IMR-90 (cell line): ENCODE data around the gene SCARB1. TPM values are rescaled to one million over a fixed set of nuclear protein-coding genes. Genes with fewer than 3 reads are reported as not detected.

Experiments used
- ATAC-seq: fragments of 200-7000 bp; cut with Tn5 transposase; 2 replicates; pipeline ENCODE4 v1.9.1; 2020; ENCODE audit warnings: low read depth, mild to moderate bottlenecking, moderate library complexity
- BruUV-seq: library from RNA; stranded (reverse); fragments of 400-500 nt; replicated peaks from 2 replicates; lab custom pipeline; 2021; lab: Mats Ljungman, UMichigan
- CTCF ChIA-PET: fragments of 300-600 bp; formaldehyde crosslinking; extraction: SDS; loops from one replicate; lab custom pipeline; 2021; ENCODE audit warnings: antibody characterized with exemption; lab: Yijun Ruan, JAX
- POLR2A ChIA-PET: fragments of 300-600 bp; sonication (Branson Sonifier 250); formaldehyde crosslinking; loops from one replicate; lab custom pipeline; 2022; ENCODE audit warnings: antibody characterized with exemption; ENCODE audit not compliant: unreplicated experiment; lab: Charles Lee
- DNase-seq: peaks from one replicate; pipeline ENCODE4 v3.0.0; 2013
- H2AFZ ChIP-seq: replicated peaks from 2 replicates; pipeline ENCODE3; 2013; ENCODE audit warnings: low read length, mild to moderate bottlenecking; ENCODE audit not compliant: poor library complexity
- H2AK5ac ChIP-seq: 2 replicates; pipeline ENCODE4 v1.6.1; 2013; ENCODE audit warnings: low read depth, low read length, inconsistent platforms
- H2AK9ac ChIP-seq: replicated peaks from 2 replicates; pipeline ENCODE3; 2013; ENCODE audit warnings: mild to moderate bottlenecking, low read depth, low read length, moderate library complexity; ENCODE audit not compliant: poor library complexity
- H2BK120ac ChIP-seq: 2 replicates; pipeline ENCODE4 v1.6.1; 2013; ENCODE audit warnings: low read depth, low read length, inconsistent platforms
- H2BK15ac ChIP-seq: 3 replicates; pipeline ENCODE4 v1.6.1; 2013; ENCODE audit warnings: low read depth, low read length, inconsistent platforms
- H2BK20ac ChIP-seq: 2 replicates; pipeline ENCODE4 v1.6.1; 2013; ENCODE audit warnings: low read depth, mild to moderate bottlenecking, inconsistent platforms, low read length, moderate library complexity
- H2BK5ac ChIP-seq: 2 replicates; pipeline ENCODE4 v1.6.1; 2013; ENCODE audit warnings: mild to moderate bottlenecking, low read depth, low read length, inconsistent platforms; ENCODE audit not compliant: poor library complexity, severe bottlenecking
- H3K14ac ChIP-seq: replicated peaks from 2 replicates; pipeline ENCODE4 v1.6.1; 2013; ENCODE audit warnings: low read depth, low read length, inconsistent platforms
- H3K18ac ChIP-seq: 2 replicates; pipeline ENCODE4 v1.6.1; 2013; ENCODE audit warnings: low read depth, low read length, control low read depth
- H3K23ac ChIP-seq: 2 replicates; pipeline ENCODE4 v1.6.1; 2013; ENCODE audit warnings: low read depth, low read length, inconsistent platforms
- H3K27ac ChIP-seq: 2 replicates; pipeline ENCODE4 v1.5.1; 2013; ENCODE audit warnings: mild to moderate bottlenecking, control low read depth, low read length; ENCODE audit not compliant: insufficient read depth
- H3K27me3 ChIP-seq: 2 replicates; pipeline ENCODE4 v1.6.1; 2013; ENCODE audit warnings: low read length; ENCODE audit not compliant: control insufficient read depth, insufficient read depth
- H3K36me3 ChIP-seq: 2 replicates; pipeline ENCODE4 v1.6.1; 2013; ENCODE audit warnings: low read length, mixed read lengths; ENCODE audit not compliant: control insufficient read depth, insufficient read depth
- H3K4ac ChIP-seq: 2 replicates; pipeline ENCODE4 v1.6.1; 2013; ENCODE audit warnings: low read depth, low read length, inconsistent platforms
- H3K4me1 ChIP-seq: 2 replicates; pipeline ENCODE4 v1.6.1; 2013; ENCODE audit warnings: low read length, mixed read lengths; ENCODE audit not compliant: control insufficient read depth, insufficient read depth
- H3K4me2 ChIP-seq: 2 replicates; pipeline ENCODE4 v1.6.1; 2013; ENCODE audit warnings: low read depth, mild to moderate bottlenecking, control low read depth, low read length, moderate library complexity
- H3K4me3 ChIP-seq: 2 replicates; pipeline ENCODE4 v1.5.1; 2013; ENCODE audit warnings: low read depth, mild to moderate bottlenecking, control low read depth, low read length, moderate library complexity; ENCODE audit not compliant: insufficient read depth
- H3K56ac ChIP-seq: 2 replicates; pipeline ENCODE4 v1.6.1; 2013; ENCODE audit warnings: low read length, inconsistent platforms; ENCODE audit not compliant: insufficient read depth; ENCODE audit errors: extremely low read depth
- H3K79me1 ChIP-seq, 2 experiments: 2 replicates each; pipeline ENCODE4 v1.6.1; 2013; ENCODE audit warnings: low read length in 2 of 2, inconsistent platforms in 1 of 2, low read depth in 1 of 2
- H3K9ac ChIP-seq: 2 replicates; pipeline ENCODE4 v1.6.1; 2013; ENCODE audit warnings: low read depth, low read length, control low read depth
- H3K9me1 ChIP-seq: 2 replicates; pipeline ENCODE4 v1.6.1; 2013; ENCODE audit warnings: low read length, inconsistent platforms; ENCODE audit not compliant: insufficient read depth
- H3K9me3 ChIP-seq: 2 replicates; pipeline ENCODE4 v1.6.1; 2013; ENCODE audit warnings: low read length; ENCODE audit not compliant: control insufficient read depth, insufficient read depth
- H4K20me1 ChIP-seq: 2 replicates; pipeline ENCODE4 v1.6.1; 2013; ENCODE audit warnings: low read length, inconsistent platforms; ENCODE audit not compliant: insufficient read depth
- H4K5ac ChIP-seq: 2 replicates; pipeline ENCODE4 v1.6.1; 2013; ENCODE audit warnings: mild to moderate bottlenecking, low read depth, low read length, control low read depth
- H4K8ac ChIP-seq, 2 experiments: 2 replicates each; pipeline ENCODE4 v1.6.1; 2013; ENCODE audit warnings: low read depth in 2 of 2, low read length in 2 of 2, control low read depth in 1 of 2, inconsistent platforms in 1 of 2
- H4K91ac ChIP-seq: 2 replicates; pipeline ENCODE4 v1.6.1; 2013; ENCODE audit warnings: low read depth, low read length, inconsistent platforms; ENCODE audit not compliant: insufficient read depth
- CHD1 ChIP-seq: IDR thresholded peaks from 2 replicates; pipeline ENCODE4 v1.6.1; 2012; ENCODE audit warnings: low read depth, low read length, improper control_type of control experiment
- MAFK ChIP-seq: IDR thresholded peaks from 2 replicates; pipeline ENCODE4 v1.6.1; 2012; ENCODE audit warnings: low read depth, low read length, improper control_type of control experiment
- MAZ ChIP-seq: IDR thresholded peaks from 2 replicates; pipeline ENCODE4 v1.6.1; 2012; ENCODE audit warnings: low read depth, mild to moderate bottlenecking, low read length, improper control_type of control experiment, moderate library complexity, borderline replicate concordance
- RAD21 ChIP-seq: IDR thresholded peaks from 2 replicates; pipeline ENCODE4 v1.6.1; 2012; ENCODE audit warnings: low read length, improper control_type of control experiment
- RFX5 ChIP-seq: IDR thresholded peaks from 2 replicates; pipeline ENCODE4 v1.8.0; 2012; ENCODE audit warnings: low read depth, mild to moderate bottlenecking, low read length, moderate library complexity
- SMC3 ChIP-seq: fragments of 150-350 bp; IDR thresholded peaks from 2 replicates; pipeline ENCODE4 v1.6.1; 2016; ENCODE audit warnings: low read depth, mild to moderate bottlenecking, antibody characterized with exemption, low read length, moderate library complexity
- WGBS, 2 experiments: methylation state at CpG; one replicate each; pipeline versions ENCODE4 v1.1.5 to v1.1.7; 2013; ENCODE audit warnings: missing lambda C conversion rate in 2 of 2; ENCODE audit not compliant: insufficient read length in 1 of 2; ENCODE audit errors: extremely low coverage in 2 of 2; 5-methylcytosine and 5-hydroxymethylcytosine counted together
- dilution Hi-C: fragments of 300-500 bp; cut with HindIII; formaldehyde crosslinking; loops from one replicate; pipeline ENCODE4 v1.14.3; 2018; ENCODE audit warnings: low sequenced_read_pairs; ENCODE audit not compliant: unreplicated experiment
- in situ Hi-C: fragments of 300-500 bp; cut with MboI; formaldehyde crosslinking; loops from 3 replicates; pipeline ENCODE4 v1.14.3; 2019; ENCODE audit warnings: low sequenced_read_pairs, inconsistent platforms, mixed read lengths
- intact Hi-C: fragments of 100-400 bp; cut with micrococcal nuclease; formaldehyde crosslinking; loops from 2 replicates; pipeline ENCODE4 v1.10.0; 2022
- polyA plus RNA-seq, 3 experiments: library from polyadenylated mRNA; depleted of rRNA; stranded (reverse); fragments of >200 nt; gene quantifications; 2 replicates each; pipeline ENCODE4 v1.2.3, GENCODE V29; 2012; ENCODE audit warnings: low replicate concordance in 1 of 3
- total RNA-seq: library from RNA; depleted of rRNA; stranded (reverse); fragments of >200 nt; gene quantifications from 2 replicates; pipeline ENCODE4 v1.2.3, GENCODE V29; 2012

The SCARB1 gene
- total and polyA plus RNA-seq, 2 of the 4 experiments (the other 2 are of a cell fraction): 3.0 to 24.8 TPM

GRCh38 chr12:124795081-124795948, 68.3 kb downstream of the SCARB1 start:
- Histone ChIP-seq H3K9me3 (no peaks in the 10 kb centered on the region), H4K91ac (no peak overlapping the region)

More at GRCh38 chr12:124795081-124795948, 68.3 kb downstream of the SCARB1 start:
- ATAC-seq: no peak
- POLR2A ChIA-PET: interaction anchor here (0.6 kb wide), 1 partner anchor 119 kb away, joined by 3 read pairs; the partner anchor contains the start of gene UBC
- dilution Hi-C loops: no loop called here
- no TSS peak for BruUV-seq
- Histone ChIP-seq H3K4me1 (peaks cover 1% of the 10 kb centered on the region; the same call in 1 of the 2 replicates), H3K56ac (no peak overlapping the region), H2AK9ac (no peak overlapping the region), H4K8ac (no peak overlapping the region), H2BK120ac (no peak overlapping the region), H3K18ac (no peak overlapping the region), H2AFZ (no peak overlapping the region), H3K27me3 (no peaks in the 10 kb centered on the region), H3K4ac (no peak overlapping the region), H2BK20ac (no peak overlapping the region), H2BK15ac (no peak overlapping the region), H3K23ac (no peak overlapping the region), H3K79me1 (no peaks in the 10 kb centered on the region), H4K5ac (no peak overlapping the region), H4K20me1 (no peaks in the 10 kb centered on the region), H3K36me3 (no peaks in the 10 kb centered on the region; the same call in 1 of the 2 replicates), H3K9ac (no peak overlapping the region), H3K9me1 (no peaks in the 10 kb centered on the region), H3K14ac (no peak overlapping the region), H2BK5ac (no peak overlapping the region), H3K4me2 (no peak overlapping the region), H2AK5ac (no peak overlapping the region), H3K27ac (no peak overlapping the region), H3K4me3 (no peak overlapping the region)
- no peak for DNase-seq
- intact Hi-C loops: no loop called here
- in situ Hi-C loops: no loop called here
- TF ChIP-seq MAZ (no peak), RFX5 (no peak), MAFK (no peak), SMC3 (no peak), RAD21 (no peak), CHD1 (no peak)
- no CpG with 5 or more reads among the region's 6 CpGs for WGBS, 2 experiments
- CTCF ChIA-PET: no interaction called here
